NCI-H1930 (cell line): Measurements from ENCODE around the gene IPPK.
A peak's percentile ranks its signal among the peaks of the same experiment; 100 is the strongest.

ENCODE experiments used
- DNase-seq, 2 experiments: peaks; one replicate each; lab custom pipeline; 2025; lab: John Stamatoyannopoulos, UW

Gene IPPK, protein sequence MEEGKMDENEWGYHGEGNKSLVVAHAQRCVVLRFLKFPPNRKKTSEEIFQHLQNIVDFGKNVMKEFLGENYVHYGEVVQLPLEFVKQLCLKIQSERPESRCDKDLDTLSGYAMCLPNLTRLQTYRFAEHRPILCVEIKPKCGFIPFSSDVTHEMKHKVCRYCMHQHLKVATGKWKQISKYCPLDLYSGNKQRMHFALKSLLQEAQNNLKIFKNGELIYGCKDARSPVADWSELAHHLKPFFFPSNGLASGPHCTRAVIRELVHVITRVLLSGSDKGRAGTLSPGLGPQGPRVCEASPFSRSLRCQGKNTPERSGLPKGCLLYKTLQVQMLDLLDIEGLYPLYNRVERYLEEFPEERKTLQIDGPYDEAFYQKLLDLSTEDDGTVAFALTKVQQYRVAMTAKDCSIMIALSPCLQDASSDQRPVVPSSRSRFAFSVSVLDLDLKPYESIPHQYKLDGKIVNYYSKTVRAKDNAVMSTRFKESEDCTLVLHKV

GRCh38 chr9:92669890-92670708 is at the start of gene IPPK:
TSS of gene IPPK (minus strand) at chr9:92670131. CDS start at chr9:92669988, 143 bp downstream.
- peak; percentile 97 for DNase-seq

- DNase-seq = no peak
Measured at GRCh38 chr9:92719028-92719647, 49.2 kb upstream of the IPPK start.

DNA sequence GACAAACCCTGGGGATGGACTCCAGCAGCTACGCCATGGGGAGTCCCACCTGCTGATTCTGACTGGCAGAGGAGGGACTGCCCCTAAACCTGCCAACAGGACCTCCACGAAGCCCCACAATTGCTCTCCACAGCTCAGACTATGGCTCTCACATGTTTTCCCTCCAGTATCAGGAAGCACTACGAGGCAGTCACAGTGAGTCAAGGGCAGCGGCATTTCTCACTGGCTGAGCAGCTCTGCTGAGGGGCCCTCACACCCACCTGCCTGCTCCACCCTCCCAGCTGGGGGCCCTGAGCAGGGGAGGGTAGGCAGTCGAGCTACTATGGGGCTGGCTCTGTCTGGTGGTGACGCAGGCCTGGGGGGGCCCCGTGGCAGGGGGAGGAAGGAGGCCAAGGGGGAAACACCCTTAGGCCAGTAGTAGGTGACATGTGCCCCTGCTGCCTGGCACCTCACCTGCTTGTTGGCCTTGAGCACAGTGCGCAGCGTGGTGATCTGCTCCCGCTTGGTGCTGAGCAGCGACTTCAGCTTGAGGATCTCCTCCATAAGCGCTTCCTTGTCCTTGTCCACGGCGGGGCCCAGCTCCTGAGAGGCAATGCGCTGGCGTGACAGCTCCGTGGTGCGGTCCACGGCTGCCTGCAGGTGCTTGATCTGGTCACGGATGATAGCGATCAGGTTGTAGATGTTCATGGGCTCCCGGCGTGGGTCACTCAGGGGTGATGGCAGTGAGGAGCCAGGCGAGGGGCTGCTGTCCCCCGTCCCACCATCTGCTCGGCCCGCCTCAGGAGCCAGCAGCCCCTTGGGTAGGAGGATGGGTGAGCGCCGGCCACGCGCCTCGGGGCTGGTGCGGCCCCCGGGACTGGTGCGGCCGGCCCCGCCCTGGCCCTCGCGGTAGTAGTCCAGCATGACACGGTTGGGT is 48.4 kb upstream of the IPPK start:
- no peak for DNase-seq

DNA sequence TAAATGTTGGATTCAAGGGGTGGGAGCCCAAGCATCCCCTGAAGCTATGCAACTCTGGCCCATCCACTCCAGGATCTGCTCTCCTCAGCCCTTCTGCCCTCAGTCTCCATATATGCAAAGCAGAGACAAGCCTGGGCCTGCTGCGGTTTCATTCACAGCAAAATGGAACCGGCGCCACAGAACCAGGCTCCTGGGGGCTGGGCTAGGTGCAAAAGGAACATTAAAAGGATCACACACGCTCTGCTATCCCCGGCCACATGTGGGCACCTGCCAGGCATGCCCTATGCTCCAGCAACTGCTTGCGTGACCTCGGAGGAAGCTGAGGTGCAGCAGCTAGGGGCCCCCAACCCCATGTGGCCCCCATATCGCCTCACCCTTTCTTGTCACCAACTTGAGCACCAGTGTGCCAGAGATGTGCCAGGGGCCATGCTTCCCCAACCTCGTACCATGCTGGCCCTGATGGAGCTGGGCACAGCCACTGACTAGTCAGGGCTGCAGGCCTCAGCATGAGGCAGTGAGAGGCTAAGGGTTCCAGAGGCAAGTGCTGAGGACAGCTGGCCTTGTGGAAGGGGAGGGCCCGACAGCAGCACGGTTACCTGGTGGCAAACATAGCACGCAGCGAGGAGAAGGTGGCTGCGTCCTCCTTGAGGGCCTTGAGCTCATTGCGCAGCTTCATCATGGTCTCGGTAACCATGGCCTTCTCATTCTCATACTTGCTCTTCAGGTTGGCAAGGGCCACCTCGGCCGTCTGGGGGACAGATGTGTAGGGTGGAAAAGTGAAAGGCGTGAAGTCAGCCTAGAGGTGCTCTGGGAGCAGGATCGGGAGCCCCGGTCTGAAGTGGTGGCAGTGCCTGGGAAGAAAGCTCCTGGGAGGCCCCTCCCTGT is 47.5 kb upstream of the IPPK start:
- DNase-seq = no peak

DNA sequence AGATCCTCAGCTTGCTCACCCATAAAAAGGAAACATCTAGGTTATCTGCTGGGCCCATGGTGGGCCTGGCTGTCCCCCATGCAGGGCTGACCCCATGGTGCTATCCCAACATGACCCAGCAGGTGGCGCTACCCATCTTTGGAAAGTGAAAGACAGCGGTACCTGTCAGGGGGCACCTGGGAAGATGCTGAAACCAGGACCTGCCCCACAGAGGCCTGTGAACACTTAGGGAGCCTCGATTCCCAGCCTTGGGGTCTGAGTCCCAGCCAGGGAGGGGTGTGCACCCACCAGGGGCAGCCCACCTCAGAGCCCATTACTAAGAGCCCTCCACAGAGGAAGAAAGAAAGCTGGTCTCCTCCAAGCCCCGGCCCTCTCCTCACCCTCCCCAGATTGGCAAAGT is 46.6 kb upstream of the IPPK start:
- peak; percentile 29 to 53 for DNase-seq

DNA sequence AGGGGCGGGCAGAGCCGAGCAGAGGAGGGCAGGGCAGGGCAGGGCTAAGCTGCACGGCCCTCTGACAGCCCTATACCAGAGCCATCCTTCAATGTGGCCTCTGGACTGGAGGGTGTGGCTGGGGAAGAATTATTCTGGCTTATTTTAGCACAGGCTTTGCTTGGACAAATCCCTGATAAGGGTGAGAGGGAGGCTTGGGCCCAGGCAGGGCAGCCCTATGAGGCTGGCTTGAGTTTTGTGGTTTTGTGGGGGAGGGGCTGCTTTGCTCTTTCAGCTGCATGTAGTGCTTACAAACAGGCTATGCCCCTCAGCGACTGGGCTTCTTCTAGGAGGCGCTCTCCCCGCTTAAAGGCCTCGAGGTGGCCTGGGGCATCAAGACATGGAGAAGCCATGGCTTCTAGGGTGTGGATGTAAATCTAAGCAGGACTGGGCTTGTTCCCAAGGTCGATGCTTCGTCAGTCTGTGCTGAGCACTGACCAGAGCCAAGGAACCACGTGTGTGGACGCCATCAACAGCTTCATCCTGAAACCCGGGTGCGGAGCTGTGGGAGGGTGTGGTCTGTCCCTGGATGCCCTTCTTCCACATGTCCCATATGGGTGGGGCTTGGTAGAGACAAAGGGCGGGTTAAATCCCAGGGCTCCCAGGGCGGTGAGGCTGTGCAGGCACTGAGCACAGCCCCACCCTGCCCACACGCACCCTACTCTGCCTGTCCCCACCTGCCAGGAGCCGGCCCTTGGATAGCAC is 45.7 kb upstream of the IPPK start:
- no peak for DNase-seq

- no peak for DNase-seq
Measured at GRCh38 chr9:92714787-92715487, 45.0 kb upstream of the IPPK start.

DNA sequence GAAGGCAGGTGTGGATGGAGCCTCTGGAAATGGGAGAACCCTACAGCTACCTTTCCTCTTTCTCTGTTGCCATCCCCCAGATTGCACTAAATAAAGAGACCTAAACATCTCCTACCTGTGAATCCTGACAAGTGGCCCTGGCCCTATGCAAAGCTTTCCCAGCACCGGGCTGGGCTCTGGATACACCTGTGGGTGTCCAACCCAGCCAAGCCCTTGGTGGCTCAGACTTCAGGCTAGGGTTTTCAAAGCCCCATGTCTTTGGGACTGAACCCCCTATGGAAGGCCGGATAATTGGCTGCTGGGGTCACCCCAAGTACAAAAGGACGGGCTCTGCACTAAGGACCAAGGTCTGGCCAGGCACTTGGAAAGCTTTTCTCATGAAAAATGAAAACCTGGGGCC is 44.1 kb upstream of the IPPK start:
- no peak for DNase-seq

GRCh38 chr9:92713528-92713927 is 43.6 kb upstream of the IPPK start:
- DNase-seq = no peak

DNA sequence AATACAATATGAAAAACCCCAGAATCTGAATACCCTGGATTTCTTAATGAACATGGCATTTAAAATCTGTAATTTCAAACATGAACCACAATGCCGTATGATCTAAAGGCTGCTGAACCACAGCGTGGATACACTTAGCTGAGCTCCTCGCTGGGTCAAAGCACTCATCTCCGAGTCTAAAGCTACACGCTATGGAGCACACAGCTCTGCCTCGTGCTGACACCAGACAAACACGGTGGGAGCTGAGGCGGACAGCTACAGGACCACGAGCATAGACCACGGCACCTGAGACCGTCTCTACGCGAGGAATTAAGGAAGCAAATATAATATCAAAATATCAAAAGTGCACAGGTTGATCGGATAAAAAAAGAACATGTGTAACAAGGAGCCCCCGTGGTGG is 42.8 kb upstream of the IPPK start:
- no peak for DNase-seq

DNA sequence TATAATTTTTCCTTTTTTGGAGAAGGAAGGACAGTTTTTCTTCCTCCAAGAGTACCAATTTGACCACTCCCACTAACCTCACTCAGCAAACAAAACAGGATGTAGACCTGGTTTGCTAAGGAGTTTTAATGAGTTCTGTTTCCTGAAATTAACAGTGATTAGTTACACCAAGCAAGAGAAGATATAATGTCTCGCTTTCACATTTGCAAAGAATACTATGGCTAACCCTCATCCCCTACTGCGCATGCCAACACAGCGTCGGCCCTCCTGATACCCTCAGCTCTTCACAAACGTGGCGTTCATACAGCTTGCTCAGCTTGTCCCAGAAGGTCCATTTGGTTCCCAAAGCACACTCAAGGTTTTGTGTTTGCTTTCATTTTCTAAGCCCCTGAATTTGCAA is 41.9 kb upstream of the IPPK start:
- no peak for DNase-seq

GRCh38 chr9:92711146-92711545 is 41.2 kb upstream of the IPPK start:
- no peak for DNase-seq

- DNase-seq = no peak
Measured at GRCh38 chr9:92710368-92710767, 40.4 kb upstream of the IPPK start.

- no peak for DNase-seq
Measured at GRCh38 chr9:92709954-92710353, 40.0 kb upstream of the IPPK start.

GRCh38 chr9:92709240-92709639 is 39.3 kb upstream of the IPPK start:
- DNase-seq = no peak

DNA sequence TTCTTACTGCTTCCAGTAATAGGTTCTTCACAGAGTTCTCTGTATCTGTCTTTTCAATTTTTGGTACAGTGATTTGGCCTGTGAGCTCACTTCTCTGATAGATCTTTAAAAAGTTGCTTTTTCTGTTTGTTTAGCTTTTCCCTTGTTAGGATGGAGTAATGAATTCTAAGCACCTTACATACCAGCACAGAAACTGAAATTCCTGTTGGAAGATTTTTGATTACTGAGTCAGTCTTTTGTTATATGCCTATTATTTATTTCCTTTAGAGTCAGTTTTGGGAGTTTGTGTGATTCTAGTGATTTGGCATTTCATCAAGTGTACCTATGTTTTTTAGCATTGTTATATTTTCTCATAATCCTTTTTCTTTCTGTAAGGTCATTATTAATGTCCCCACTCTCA is 37.6 kb upstream of the IPPK start:
- DNase-seq = no peak

GRCh38 chr9:92706218-92706940 is 36.4 kb upstream of the IPPK start:
- DNase-seq = peak in 1 of 2 experiments; percentile 3

DNA sequence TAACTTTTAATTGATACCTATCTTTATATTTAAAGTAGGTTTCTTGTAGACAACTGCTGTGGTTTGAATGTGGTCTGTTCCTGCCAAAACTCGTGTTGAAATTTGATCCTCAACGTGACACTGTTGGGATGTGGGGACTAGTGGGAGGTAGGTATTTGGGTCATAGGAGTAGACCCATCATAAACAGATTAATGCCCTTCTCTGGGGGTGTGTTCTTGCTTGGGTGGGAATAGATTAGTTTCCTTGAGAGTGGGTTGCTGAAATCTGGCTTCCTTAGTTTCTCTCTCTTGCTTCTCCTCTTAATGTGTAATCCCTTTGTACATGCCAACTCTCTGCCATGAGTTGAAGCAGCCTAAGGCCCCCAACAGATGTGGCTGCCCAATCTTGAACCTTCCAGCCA is 34.6 kb upstream of the IPPK start:
- DNase-seq = no peak
